Measurements from ENCODE around the gene CYP4V2. TPM values are rescaled to one million over a fixed set of nuclear protein-coding genes. Genes with fewer than 3 reads are reported as not detected.
A peak's percentile ranks its signal among the peaks of the same experiment; 100 is the strongest.

The CYP4V2 gene
- total RNA-seq, 1 experiment from 2014 or later: 2.0 TPM

GRCh38 chr4:186201010-186201409, 9.6 kb downstream of the CYP4V2 start (continued):
- TF ChIP-seq FOXP4 (CRISPR knock-in tag; IDR thresholded peaks at IDR 0.05): no peak

DNA sequence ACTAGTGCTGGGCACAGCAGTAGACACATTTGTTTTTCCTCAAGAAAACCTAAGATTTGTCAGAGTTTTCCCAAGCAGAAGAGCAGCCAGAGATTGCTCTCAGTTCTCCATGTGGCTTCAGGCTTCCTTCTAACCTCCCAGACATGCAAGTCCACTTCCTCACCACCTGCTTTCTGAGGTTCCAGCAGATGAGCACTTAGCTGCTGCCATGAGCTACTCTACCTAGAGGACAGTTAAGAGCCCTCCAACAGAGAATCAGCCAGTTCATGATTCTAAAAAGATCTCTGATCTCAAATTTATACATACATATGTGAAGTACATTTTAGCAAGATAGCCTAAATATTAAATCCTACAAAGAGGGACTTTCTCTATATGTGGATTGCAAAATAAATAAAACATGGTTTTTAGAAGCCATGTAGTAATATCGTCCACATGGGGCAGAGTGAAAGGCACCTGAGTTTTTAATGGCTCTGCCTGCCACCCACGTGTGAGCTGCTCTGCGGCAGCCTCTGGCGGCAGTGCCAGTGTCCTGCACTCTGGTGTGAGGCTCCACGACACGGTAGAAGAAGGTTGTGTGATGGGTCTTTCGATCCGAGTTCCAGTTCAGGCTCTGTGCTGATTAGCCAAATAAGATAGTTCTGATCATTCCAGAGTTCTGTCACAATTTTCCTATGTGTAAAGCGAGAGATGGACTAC, 10.3 kb downstream of the CYP4V2 start:
- H3K27me3 Mint-ChIP-seq (ENCODE audit: low read depth): no peaks in the 10 kb centered on the region
- H3K27ac Mint-ChIP-seq: no peak overlapping the region
- TF ChIP-seq CTCF (IDR thresholded peaks at IDR 0.05) (peak; percentile 53), MAX (CRISPR knock-in tag; IDR thresholded peaks at IDR 0.05) (0 out of 2 replicates have a peak, but pooled peaks have one; percentile 16), USF2 (CRISPR knock-in tag; IDR thresholded peaks at IDR 0.05) (0 out of 2 replicates have a peak, but pooled peaks have one; percentile 28)
- TF ChIP-seq, protein P1, sequence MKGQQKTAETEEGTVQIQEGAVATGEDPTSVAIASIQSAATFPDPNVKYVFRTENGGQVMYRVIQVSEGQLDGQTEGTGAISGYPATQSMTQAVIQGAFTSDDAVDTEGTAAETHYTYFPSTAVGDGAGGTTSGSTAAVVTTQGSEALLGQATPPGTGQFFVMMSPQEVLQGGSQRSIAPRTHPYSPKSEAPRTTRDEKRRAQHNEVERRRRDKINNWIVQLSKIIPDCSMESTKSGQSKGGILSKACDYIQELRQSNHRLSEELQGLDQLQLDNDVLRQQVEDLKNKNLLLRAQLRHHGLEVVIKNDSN (CRISPR knock-in tag; IDR thresholded peaks at IDR 0.05): peak; percentile 38; the same call in 1 of the 2 replicates
- TF ChIP-seq, protein P2, sequence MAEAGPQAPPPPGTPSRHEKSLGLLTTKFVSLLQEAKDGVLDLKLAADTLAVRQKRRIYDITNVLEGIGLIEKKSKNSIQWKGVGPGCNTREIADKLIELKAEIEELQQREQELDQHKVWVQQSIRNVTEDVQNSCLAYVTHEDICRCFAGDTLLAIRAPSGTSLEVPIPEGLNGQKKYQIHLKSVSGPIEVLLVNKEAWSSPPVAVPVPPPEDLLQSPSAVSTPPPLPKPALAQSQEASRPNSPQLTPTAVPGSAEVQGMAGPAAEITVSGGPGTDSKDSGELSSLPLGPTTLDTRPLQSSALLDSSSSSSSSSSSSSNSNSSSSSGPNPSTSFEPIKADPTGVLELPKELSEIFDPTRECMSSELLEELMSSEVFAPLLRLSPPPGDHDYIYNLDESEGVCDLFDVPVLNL (CRISPR knock-in tag; IDR thresholded peaks at IDR 0.05; ENCODE audit: borderline replicate concordance, low read depth): no peak
- TF ChIP-seq, protein P3, sequence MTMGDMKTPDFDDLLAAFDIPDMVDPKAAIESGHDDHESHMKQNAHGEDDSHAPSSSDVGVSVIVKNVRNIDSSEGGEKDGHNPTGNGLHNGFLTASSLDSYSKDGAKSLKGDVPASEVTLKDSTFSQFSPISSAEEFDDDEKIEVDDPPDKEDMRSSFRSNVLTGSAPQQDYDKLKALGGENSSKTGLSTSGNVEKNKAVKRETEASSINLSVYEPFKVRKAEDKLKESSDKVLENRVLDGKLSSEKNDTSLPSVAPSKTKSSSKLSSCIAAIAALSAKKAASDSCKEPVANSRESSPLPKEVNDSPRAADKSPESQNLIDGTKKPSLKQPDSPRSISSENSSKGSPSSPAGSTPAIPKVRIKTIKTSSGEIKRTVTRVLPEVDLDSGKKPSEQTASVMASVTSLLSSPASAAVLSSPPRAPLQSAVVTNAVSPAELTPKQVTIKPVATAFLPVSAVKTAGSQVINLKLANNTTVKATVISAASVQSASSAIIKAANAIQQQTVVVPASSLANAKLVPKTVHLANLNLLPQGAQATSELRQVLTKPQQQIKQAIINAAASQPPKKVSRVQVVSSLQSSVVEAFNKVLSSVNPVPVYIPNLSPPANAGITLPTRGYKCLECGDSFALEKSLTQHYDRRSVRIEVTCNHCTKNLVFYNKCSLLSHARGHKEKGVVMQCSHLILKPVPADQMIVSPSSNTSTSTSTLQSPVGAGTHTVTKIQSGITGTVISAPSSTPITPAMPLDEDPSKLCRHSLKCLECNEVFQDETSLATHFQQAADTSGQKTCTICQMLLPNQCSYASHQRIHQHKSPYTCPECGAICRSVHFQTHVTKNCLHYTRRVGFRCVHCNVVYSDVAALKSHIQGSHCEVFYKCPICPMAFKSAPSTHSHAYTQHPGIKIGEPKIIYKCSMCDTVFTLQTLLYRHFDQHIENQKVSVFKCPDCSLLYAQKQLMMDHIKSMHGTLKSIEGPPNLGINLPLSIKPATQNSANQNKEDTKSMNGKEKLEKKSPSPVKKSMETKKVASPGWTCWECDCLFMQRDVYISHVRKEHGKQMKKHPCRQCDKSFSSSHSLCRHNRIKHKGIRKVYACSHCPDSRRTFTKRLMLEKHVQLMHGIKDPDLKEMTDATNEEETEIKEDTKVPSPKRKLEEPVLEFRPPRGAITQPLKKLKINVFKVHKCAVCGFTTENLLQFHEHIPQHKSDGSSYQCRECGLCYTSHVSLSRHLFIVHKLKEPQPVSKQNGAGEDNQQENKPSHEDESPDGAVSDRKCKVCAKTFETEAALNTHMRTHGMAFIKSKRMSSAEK (CRISPR knock-in tag; IDR thresholded peaks at IDR 0.05; ENCODE audit: borderline replicate concordance): no peak
- H3K9me3 Mint-ChIP-seq: peaks cover 11% of the 10 kb centered on the region
- DNase-seq (ENCODE audit: low spot score) (peak; percentile 53), ATAC-seq (peak; percentile 93)
- CTCF ChIA-PET: interaction anchor here (0.6 to 1.5 kb wide), 10 partner anchors 8 to 797 kb away, joined by 3 to 9 read pairs (median 4); partner anchors contain the start of genes CYP4V2, F11 and TLR3
- no peak overlapping the region for H3K4me3 Mint-ChIP-seq
- H3K4me1 Mint-ChIP-seq: peaks cover 28% of the 10 kb centered on the region
- peaks cover 3% of the 10 kb centered on the region for H3K36me3 Mint-ChIP-seq
- POLR2A ChIA-PET: no interaction called here
